Stimulated activated CD4-positive, alpha-beta T cell treated with anti-CD3 and anti-CD28 coated beads, Interleukin-1b, Interleukin-23, amount 100 ng/mL, for 48 hours (primary cell): ENCODE results near the gene ING1.
"Not testable (repeated sequence)": the region's sequence is repeated elsewhere in the genome, so short reads cannot be mapped to it uniquely, and the experiment has no call there.

Source experiments
- DNase-seq: peaks from one replicate; pipeline ENCODE4 v3.0.0-alpha.2; 2020

Gene ING1

DNA sequence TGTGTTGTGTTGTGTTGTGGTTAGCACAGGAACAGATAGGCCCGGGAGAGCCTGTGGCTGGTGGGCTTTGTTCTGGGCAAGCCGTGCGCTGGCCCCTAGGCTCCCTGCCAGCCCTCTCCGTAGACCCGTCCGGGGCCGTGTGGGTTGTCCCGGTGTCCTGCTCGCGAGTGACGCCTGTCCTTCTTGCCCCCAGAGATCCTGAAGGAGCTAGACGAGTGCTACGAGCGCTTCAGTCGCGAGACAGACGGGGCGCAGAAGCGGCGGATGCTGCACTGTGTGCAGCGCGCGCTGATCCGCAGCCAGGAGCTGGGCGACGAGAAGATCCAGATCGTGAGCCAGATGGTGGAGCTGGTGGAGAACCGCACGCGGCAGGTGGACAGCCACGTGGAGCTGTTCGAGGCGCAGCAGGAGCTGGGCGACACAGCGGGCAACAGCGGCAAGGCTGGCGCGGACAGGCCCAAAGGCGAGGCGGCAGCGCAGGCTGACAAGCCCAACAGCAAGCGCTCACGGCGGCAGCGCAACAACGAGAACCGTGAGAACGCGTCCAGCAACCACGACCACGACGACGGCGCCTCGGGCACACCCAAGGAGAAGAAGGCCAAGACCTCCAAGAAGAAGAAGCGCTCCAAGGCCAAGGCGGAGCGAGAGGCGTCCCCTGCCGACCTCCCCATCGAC lies 5.7 kb downstream of the ING1 start:
- DNase-seq: no peak

DNA sequence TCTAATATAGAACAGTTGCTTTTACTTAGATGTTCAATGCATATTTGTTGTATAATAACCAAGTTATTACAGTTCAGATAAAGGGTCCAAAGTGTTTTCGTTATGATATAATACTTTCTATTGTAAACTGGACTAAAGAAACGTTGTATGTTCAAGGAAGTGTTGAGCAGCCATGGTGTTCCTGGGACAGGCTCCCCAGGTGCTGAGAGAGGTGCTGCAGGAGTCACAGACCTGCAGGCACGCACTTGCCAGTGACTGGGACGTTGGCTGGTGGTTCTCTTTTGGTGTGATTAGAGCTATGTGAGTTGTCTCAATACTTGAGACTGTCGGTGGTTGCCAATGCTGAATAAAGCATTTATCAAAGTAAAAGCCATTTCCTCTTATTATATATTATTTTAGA lies 9.5 kb downstream of the ING1 start:
- DNase-seq: no peak

DNA sequence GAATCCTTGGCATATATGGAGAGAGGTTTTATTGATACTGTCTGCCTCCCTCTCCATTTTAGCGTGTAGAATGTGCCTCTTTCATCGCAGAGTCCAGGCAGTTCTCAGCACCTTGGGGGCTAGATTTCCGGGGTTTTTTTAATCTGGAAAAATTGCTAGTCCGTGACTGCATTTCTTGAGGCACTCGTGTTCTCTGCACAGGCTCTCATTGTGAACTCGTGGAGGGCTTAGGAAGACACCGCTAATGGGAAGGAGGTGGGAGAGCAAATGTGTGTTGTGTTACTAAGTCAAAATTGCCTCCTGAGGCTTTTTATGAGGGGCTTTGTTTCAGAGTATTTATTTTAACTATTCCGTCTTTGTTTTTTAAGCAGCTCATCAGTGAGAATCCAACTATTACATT lies 10.1 kb downstream of the ING1 start:
- DNase-seq: no peak

DNA sequence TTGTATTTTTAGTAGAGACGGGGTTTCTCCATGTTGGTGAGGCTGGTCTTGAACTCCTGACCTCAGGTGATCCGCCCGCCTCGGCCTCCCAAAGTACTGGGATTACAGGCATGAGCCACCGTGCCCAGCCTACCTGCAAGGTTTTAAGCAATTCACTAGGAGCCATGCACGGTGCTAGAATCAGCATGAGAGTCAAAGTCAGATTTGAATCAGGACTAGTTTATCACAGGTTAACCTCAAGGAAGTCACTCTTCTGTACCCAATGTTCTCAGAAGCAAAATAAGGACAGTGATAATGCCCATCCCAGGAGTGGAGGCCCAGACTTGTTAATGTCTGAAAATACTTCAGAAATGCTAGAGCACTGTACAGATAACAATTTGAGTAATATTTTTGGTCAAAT lies 12.7 kb downstream of the ING1 start:
- not testable (repeated sequence) for DNase-seq

DNA sequence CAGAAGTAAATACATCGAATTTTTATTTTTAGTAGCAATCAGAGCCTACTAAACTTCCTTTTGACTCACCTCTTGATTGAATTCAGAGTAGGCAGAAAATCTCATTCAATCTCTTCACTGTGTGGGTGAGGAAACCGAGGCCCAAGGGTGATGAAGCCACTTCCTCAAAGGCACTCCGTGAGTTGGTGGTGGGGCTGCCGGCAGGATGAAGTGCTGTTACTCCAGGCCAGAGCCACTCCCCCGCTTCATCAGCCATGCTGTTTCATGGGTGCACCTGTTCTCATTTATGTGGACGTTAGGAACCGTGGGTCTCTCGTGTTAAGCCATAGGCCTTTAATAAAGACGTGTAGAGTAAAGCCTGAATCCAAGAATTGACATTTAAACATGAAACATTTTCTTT lies 13.2 kb downstream of the ING1 start:
- DNase-seq: peak; percentile 76

DNA sequence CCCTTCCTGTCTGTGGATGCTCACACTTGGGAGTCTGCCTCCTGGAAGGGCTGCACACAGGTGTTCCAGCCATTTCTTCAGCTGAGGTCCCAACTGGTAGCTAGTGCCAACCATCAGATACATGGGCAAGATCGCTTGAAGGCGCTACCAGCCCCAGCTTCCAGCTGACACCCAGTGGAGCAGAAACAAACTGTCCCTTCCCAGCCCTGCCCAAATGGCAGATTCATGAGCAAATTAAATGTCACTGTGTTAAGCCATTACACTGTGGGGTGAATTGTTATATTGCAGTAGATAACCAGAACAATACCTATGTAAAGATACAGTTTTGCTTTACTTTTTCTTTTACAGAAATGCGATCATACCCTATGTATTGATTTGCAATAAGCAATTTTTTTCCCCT lies 17.6 kb downstream of the ING1 start:
- DNase-seq: no peak

DNA sequence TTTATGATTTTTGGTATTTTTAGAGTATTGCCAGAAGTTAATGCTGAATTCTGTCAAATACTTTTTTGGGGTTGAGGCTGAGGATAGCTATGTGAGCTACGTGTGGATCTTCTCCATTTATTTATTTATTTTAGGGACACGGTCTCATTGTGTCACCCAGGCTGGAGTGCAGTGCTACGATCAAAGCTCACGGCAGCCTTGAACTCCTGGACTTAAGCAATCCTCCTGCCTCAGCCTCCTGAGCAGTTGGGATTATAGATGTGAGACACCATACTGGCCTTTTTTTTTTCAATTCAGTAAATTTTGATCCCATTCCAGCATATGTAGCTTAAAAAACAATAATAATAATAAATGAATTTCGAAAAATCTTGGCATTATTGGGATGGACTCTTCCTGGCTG lies 21.1 kb downstream of the ING1 start:
- no peak for DNase-seq

DNA sequence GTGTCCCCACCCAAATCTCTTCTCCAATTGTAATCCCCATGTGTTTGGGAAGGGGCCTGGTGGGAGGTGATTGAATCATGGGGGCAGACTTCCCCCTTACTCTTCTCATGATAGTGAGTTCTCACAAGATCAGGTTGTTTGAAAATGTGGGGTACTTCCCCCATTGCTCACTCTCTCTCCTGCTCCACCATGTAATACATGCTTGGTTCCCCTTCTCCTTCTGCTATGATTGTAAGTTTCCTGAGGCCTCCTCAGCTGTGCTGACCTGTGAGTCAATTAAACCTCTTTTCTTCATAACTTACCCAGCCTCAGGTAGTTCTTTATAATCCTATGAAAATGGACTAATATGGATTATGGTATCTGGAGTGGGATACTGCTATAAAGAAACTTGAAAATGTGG lies 24.1 kb downstream of the ING1 start:
- DNase-seq: no peak

DNA sequence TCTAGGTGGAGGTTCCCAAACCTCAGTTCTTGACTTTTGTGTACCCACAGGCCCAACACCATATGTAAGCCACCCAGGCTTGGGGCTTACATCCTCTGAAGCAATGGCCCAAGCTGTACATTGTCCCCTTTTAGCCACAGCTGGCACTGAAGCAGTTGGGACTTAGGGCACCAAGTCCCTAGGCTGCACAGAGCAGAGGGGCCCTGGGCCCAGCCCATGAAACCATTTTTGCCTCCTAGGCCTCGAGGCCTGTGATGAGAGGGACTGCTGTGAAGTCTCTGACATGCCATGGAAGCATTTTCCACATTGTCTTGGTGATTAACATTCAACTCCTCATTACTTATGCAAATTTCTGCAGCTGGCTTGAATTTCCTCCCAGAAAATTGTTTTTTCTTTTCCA lies 30.2 kb downstream of the ING1 start:
- DNase-seq: no peak

DNA sequence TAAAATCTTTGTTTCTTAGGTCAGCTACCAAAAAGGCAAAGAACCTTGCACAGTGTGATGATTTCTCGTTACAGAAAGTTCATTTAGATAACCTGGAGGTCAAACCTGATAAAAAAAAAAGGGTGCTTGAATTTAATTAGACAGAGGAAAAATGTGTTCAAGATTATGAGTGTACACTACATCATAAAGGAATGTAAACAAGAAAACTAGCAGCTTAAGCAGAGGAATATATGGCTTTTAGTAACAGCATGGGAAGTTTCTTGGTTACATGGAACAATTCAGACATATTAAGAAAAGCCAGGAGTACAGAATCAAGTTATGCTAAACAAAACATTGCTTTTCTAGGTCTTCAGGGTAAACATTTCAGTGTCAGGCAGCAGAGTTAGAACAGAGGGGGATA lies 32.9 kb downstream of the ING1 start:
- DNase-seq: no peak

DNA sequence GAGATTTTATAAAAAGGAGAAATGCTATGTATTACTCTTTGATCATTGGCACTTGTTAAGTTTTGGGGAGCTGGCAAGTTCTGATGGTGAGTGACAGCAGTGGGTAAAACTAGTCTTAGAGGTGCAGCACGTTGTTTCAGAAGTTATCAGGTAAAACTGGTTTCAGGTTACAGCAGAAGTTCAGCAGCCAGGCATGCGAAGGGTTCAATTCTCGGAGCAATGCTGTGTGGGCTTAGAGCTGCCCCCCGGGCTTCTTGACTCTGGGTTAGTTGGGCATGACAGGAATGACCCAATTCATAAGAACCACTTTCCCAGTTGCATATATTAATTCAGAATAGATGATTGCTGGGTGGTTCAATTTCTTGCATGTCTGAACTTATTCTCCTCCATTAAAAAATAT lies 34.8 kb downstream of the ING1 start:
- DNase-seq: no peak

DNA sequence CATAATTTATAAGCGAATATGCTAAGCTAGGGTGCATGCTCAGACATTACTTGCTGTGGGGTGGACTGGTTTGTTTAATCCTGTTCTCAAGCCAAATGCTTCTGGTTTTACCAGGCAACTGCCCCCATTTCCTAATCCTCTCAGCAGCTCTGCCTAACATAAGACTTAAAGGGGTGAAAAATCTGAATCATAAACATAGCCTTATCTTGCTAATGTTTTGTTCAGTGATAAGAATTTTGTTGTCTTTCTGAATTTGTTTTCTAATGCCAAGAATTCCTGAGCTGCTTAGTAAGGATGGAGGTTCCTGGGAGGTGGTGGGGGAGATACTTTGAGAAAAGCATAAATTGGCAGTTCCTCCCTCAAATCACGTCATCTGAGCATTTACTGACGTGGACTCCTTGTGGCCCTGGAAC lies 42.7 kb downstream of the ING1 start:
- DNase-seq: no peak

DNA sequence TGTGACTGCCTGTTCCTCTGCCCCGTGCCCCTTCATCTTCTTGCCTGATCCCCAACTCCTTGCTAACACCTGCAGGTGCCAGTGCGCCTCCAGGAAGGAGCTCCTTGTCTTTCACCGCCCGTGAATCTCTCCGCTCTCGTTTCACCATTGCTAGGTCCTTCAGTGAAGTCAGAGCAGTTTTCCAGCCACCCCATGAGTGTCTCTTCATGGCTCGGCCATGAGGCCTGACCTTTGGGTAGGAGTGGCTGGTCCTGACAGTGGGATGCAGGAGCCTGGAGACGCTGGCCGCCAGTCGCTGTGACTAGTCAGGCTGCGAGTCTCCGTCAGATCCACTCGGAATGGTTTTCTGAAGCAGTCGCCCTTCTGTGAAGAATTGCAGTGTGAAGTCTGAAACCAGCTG lies 43.8 kb downstream of the ING1 start:
- DNase-seq: no peak

DNA sequence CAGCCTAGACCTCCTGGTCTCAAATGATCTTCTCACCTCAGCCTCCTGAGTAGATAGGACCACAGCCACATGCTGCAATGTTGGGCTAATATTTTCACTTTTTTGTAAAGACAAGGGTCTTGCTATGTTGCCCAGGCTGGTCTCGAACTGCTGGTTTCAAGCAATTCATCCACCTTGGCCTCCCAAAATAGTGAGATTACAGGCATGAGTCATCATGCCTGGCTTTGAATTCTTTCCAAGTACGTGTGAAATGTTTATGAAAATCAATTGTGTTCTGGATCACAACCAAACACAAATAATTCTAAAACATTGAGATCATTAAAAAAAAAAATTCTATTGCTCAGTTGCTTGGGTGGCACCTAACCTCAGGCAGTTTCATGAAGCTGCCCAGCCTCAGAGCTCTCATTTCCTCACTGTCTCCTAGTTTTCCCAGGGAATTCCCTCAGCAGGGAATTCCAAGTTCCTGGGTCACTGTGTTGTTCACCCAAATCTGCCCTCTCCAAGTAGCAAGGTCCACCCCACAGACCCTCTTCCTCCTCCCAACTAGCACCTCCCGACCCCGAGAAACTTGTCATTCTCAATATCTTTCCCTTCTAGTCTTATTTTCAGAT lies 44.8 kb downstream of the ING1 start:
- no peak for DNase-seq

DNA sequence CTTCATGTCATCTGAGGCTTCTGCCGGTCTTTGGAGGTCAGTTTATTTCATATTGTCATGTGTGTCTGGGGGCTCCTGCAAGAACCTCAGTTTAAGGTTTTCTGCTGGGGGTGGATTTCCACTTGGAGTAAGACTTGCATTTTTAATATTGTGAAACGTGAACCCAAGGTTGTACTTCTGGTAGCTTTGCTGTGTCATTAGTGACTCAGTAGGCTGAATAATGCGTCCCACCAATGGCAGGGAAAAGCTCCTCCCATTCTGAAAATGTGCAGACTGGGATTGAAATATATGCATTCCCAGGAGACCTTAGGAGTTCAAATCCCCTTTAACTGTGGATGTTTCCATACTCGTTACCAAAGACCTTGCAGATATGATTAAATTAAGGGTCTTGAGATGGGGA lies 46.2 kb downstream of the ING1 start:
- DNase-seq: no peak

DNA sequence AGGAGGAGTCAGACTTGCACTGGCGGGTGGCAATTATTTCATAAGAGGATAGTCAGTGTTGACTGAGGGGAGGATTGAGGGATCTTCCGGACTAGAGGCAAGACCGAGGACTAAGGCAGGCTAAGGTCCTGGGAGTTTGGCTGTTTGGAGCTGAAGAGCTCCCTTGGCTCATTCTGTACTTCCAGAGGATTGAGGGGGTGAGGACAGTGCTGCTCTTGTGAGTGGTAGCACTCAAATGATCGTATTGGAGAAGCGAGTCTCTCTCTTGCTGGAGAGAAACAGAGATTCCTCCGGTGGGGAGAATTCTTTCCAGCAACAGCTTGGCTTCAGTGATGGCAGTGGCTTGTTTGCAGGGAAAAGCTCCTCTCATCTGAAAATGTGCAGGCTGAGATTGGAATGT lies 47.1 kb downstream of the ING1 start:
- no peak for DNase-seq

DNA sequence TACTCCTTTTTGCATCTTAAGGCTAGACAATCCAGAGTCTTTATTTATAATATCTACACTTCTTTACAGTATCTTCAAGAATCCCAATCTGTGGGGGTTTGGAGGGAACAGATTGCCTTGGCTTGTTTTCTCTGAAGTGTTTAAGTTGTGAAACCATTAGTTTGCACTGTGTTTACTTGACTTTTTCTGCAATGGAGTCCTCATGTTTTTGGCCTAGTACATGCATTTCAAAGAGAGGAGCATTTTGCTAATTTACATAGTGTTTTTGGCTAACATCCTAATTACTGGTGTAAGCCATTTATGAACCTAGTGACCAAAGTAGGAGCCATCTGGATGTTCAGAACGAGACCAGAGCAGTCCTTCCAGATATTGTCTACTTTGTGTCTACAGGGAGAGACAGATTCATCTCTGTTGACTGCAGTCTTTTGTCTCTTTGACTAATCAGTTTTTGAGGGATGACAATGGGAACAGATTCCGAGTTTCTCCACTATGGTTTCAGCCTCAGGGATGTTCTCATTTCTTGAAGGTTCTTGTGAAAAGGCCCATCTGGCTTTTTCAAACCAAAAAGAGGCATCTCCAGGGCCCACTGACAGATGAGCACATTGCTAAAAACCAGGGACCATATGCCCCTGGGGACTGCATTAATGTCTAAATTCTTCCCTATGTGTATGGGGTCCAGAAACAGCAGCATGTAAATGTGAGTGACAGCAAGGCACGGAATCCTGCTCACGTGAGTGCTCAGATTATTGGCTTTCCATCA lies 53.4 kb downstream of the ING1 start:
- DNase-seq: no peak

DNA sequence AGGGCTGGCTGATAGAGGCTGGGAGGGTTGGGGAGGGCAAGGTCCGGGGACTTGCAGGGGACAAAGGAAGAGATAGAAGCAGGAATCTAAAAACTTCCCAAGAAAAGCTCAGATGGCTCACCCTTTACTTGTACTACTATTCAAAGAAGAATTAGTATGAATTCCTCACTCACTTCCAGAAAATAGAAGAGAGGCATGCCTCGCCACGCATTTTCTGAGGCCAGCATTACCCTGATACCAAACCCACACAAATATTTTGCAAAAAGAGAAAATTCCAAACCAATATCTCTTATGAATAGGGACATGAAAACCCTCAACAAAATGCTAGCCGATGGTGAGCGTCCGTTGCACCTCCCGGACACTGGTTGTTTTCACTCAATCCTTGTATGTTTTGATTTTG lies 54.0 kb downstream of the ING1 start:
- no peak for DNase-seq

DNA sequence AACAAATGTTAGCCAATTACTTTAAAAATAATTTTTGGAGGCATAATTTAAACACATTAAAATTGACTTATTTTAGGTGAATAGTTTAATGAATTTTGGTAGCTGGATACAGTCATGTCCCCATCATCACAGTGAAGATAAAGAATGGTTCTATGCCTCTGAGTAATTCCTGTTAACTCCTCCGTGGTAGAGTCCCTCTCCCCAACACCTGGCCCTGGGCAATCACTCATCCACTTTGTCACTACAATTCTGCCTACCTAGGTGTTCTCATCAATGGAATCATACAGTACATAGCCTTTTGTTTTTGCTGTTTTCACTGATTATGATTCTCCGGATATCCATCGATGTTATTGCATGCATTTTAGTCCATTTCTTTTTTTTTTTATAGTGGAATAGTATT lies 55.6 kb downstream of the ING1 start:
- no peak for DNase-seq

DNA sequence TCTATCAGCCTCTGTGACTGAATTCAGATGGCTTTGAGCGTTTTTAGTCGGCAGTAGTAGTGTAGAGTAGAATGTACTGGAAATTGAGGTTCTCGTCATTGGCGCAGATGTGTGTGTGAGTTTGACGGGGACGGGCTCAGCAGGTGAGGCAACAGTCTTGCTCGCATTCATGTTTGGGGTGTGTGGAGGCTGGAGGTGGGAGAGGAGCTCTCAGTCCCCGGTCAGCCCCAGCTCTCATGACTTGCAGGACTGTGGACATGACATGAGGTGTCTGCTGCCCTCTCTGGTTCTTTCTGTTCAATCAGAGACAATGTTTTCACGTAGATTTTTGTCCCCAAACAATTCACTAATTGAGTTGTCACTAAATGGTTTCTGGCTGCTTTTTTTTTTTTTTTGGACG lies 57.2 kb downstream of the ING1 start:
- DNase-seq: no peak

DNA sequence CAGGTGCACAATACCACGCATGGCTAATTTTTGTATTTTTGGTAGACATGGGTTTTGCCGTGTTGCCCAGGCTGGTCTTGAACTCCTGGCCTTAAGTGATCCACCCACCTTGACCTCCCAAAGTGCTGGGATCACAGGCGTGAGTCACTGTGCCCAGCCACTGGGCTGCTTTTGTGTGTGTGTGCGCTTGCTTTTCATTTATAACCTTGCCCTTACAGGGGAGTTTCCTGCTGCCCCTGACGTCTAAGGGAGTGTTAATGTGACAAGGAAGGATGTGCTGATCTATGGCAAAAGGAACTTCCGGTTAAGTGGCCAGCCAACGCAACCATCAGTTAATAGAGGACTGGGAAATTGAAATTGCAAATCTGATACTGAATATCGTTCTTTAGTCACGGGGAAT lies 57.7 kb downstream of the ING1 start:
- no peak for DNase-seq

DNA sequence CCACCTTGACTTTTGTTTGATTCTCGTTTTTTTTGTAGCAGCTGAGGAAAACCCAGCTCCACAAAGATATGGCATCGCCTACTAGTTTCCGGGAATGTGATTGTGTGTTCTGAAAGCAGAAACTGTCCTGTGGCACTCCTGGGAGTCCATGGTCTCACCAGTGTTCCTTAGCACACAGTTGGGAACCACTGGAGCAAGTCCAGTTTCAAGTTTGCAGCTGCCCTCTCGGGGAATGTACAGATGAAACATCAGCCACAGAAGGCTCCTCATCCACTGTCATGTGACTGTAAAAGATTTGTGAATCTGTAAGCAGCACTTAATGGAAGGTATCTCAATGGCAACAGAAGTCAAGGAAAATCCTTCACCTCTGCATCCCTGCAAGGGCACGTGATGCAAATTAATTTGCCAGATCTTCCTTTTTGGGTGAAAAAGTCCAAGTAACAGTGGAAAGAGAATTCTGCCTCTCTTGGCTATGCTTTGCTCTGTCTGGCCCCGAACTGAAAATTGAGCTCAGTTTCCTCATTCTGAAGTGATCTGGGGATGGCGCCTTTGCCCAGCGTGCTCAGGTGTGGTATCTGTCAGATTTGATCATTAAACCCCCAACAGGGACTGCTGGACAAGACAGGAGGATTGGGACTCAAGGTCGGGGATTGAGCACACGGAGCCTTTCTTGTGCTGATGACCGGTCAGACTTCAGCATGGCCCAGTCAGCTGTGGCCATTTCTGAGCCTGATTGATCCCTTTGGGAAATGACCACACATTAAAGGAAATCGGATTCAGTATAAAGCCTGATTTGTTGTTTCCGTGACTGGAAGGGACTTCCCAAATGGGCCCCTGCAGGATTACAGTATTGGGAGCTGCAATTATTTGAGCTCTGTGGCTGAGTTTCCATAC lies 58.8 kb downstream of the ING1 start:
- DNase-seq: no peak
